ENCODE results near the gene CLASP2. TPM values are rescaled to one million over a fixed set of nuclear protein-coding genes. Genes with fewer than 3 reads are reported as not detected.

CLASP2 gene
- total and polyA plus RNA-seq, 2 experiments from 2014 or later: 38.7 to 112 TPM

DNA sequence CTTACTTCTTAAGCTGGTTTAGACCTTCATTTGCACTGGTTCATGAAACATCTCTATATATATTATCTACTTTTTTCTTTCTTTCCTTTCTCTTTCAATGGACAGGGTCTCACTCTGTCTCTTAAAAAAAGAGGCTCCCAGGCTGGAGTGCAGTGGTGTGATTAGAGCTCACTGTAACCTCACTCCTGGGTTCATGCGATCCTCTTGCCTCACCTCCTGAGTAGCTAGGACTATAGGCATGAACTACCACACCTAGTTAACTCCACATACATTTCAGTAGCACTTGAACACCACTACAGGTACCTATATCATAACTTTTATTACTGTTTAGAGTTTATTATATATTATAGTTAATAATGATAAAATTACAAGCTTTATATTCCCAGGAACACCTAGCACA, 160.8 kb downstream of the CLASP2 start:
- H3K27ac ChIP-seq: no peak overlapping the region
- H3K36me3 ChIP-seq: peaks cover 7% of the 10 kb centered on the region
- TF ChIP-seq, protein P1, sequence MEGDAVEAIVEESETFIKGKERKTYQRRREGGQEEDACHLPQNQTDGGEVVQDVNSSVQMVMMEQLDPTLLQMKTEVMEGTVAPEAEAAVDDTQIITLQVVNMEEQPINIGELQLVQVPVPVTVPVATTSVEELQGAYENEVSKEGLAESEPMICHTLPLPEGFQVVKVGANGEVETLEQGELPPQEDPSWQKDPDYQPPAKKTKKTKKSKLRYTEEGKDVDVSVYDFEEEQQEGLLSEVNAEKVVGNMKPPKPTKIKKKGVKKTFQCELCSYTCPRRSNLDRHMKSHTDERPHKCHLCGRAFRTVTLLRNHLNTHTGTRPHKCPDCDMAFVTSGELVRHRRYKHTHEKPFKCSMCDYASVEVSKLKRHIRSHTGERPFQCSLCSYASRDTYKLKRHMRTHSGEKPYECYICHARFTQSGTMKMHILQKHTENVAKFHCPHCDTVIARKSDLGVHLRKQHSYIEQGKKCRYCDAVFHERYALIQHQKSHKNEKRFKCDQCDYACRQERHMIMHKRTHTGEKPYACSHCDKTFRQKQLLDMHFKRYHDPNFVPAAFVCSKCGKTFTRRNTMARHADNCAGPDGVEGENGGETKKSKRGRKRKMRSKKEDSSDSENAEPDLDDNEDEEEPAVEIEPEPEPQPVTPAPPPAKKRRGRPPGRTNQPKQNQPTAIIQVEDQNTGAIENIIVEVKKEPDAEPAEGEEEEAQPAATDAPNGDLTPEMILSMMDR (IDR thresholded peaks at IDR 0.05; ENCODE audit: low read depth, low read length): no peak
- no peak overlapping the region for H3K4me3 ChIP-seq
- H3K9me3 ChIP-seq (ENCODE audit: low read depth): no peaks in the 10 kb centered on the region
- no peaks in the 10 kb centered on the region for H3K27me3 ChIP-seq
- DNase-seq (ENCODE audit: low read depth in 1 of 2, low spot score in 1 of 2): no peak
- H3K4me1 ChIP-seq (ENCODE audit: low read depth): no peaks in the 10 kb centered on the region

- H3K27me3 ChIP-seq: no peaks in the 10 kb centered on the region
- H3K36me3 ChIP-seq: peaks cover 27% of the 10 kb centered on the region
- no peaks in the 10 kb centered on the region for H3K4me1 ChIP-seq (ENCODE audit: low read depth)
- no peak for DNase-seq (ENCODE audit: low read depth in 1 of 2, low spot score in 1 of 2)
- no peaks in the 10 kb centered on the region for H3K9me3 ChIP-seq (ENCODE audit: low read depth)
- TF ChIP-seq, protein P1 (IDR thresholded peaks at IDR 0.05; ENCODE audit: low read depth, low read length): no peak
- no peak overlapping the region for H3K4me3 ChIP-seq
- no peak overlapping the region for H3K27ac ChIP-seq
Observed at GRCh38 chr3:33547101-33547500, 171.0 kb downstream of the CLASP2 start.

DNA sequence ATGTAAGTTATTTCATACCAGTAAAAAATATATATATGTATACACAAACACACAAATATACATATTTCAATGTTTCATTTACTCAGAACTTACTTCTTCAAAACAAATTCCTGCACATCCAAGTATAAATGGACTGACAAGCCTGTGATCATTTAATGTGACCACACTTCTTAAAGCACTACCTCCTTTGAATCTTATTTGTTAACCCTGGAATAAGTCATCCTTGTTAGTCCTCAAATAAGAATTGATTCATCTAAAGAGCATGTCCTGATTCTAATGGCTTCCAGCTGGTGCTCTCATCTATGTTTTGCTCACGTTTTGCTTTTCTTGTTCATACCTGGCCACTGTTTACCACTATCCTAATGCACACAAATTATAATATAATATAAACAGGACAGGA, 173.9 kb downstream of the CLASP2 start:
- TF ChIP-seq, protein P1 (IDR thresholded peaks at IDR 0.05; ENCODE audit: low read depth, low read length): no peak
- no peak overlapping the region for H3K4me3 ChIP-seq
- DNase-seq (ENCODE audit: low read depth in 1 of 2, low spot score in 1 of 2): no peak
- no peaks in the 10 kb centered on the region for H3K9me3 ChIP-seq (ENCODE audit: low read depth)
- no peaks in the 10 kb centered on the region for H3K27me3 ChIP-seq
- H3K36me3 ChIP-seq: peaks cover 33% of the 10 kb centered on the region
- H3K27ac ChIP-seq: no peak overlapping the region
- peaks cover under 1% of the 10 kb centered on the region for H3K4me1 ChIP-seq (ENCODE audit: low read depth)

DNA sequence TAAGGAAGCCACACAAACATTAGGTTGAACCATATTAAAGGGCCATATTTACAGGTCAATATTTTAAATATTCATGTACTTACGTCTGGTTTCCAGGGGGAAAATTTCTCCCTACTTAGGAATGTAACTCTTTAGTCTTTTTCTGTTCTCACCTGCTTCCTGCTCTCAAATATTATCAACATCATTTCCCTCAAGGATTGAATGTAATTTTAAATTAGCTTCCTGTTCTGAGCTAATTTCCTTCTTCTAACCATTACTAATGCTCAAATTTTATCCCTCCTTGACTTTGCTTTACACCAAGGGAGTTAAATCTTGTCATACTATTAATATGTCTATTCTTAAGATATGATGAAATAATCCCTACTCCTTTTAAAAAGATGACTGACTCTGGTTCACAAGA, 174.5 kb downstream of the CLASP2 start:
- Histone ChIP-seq H3K4me1 (ENCODE audit: low read depth) (peaks cover 6% of the 10 kb centered on the region), H3K4me3 (no peak overlapping the region)
- TF ChIP-seq, protein P1 (IDR thresholded peaks at IDR 0.05; ENCODE audit: low read depth, low read length): no peak

DNA sequence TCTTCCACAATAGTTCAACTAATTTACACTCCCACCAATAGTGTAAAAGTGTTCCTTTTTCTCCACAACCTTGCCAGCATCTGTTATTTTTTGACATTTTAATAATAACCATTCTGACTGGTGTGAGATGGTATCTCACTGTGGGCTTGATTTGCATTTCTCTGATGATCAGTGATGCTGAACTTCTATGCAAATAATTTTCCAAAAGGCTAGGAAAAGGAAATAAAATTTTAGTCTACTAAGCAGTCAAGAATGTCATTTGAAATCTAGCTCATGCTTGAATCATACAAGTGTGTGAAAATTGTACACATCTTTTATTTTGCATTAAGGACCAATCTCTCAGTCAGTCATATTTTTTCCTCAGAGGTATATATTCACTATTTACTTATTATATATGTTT, 176.1 kb downstream of the CLASP2 start:
- H3K9me3 ChIP-seq (ENCODE audit: low read depth): no peaks in the 10 kb centered on the region
- peaks cover 37% of the 10 kb centered on the region for H3K36me3 ChIP-seq
- TF ChIP-seq, protein P1 (IDR thresholded peaks at IDR 0.05; ENCODE audit: low read depth, low read length): no peak
- no peak for DNase-seq (ENCODE audit: low read depth in 1 of 2, low spot score in 1 of 2)
- peaks cover 9% of the 10 kb centered on the region for H3K4me1 ChIP-seq (ENCODE audit: low read depth)
- no peak overlapping the region for H3K27ac ChIP-seq
- no peaks in the 10 kb centered on the region for H3K27me3 ChIP-seq
- H3K4me3 ChIP-seq: no peak overlapping the region

More for the DNA sequence above, 174.5 kb downstream of the CLASP2 start:
- no peak overlapping the region for H3K27ac ChIP-seq
- no peaks in the 10 kb centered on the region for H3K27me3 ChIP-seq
- no peaks in the 10 kb centered on the region for H3K9me3 ChIP-seq (ENCODE audit: low read depth)
- DNase-seq (ENCODE audit: low read depth in 1 of 2, low spot score in 1 of 2): no peak
- peaks cover 33% of the 10 kb centered on the region for H3K36me3 ChIP-seq
